DOHH2 (cell line): ENCODE measurements around the gene ERBB2.

Experiments used
- H3F3A ChIP-seq: fragments of 200-600 bp; sonication (generic), shearing (Covaris generic); 2 replicates; pipeline ENCODE4 v1.6.0; 2016; ENCODE audit warnings: antibody characterized with exemption, mild to moderate bottlenecking; ENCODE audit not compliant: control insufficient read depth, insufficient read depth
- H3K27ac ChIP-seq: fragments of 200-600 bp; sonication (generic); 2 replicates; pipeline ENCODE4 v1.5.1; 2014; ENCODE audit warnings: low read depth, mild to moderate bottlenecking, low read length, moderate library complexity
- H3K27me3 ChIP-seq: fragments of 200-600 bp; sonication (generic); 2 replicates; pipeline ENCODE4 v1.6.1; 2014; ENCODE audit warnings: mild to moderate bottlenecking, low read length, mixed read lengths; ENCODE audit not compliant: control insufficient read depth
- H3K36me3 ChIP-seq: fragments of 200-600 bp; sonication (generic); 2 replicates; pipeline ENCODE4 v1.6.1; 2014; ENCODE audit warnings: mild to moderate bottlenecking, low read length, moderate library complexity, mixed read lengths; ENCODE audit not compliant: control insufficient read depth
- H3K4me1 ChIP-seq: fragments of 200-600 bp; sonication (generic); 2 replicates; pipeline ENCODE4 v1.6.1; 2014; ENCODE audit warnings: mild to moderate bottlenecking, low read length, mixed read lengths; ENCODE audit not compliant: control insufficient read depth
- H3K4me2 ChIP-seq: fragments of 200-600 bp; sonication (generic); 2 replicates; pipeline ENCODE4 v1.6.0; 2014; ENCODE audit warnings: mild to moderate bottlenecking, low read length, moderate library complexity
- H3K4me3 ChIP-seq: fragments of 200-600 bp; sonication (generic); 2 replicates; pipeline ENCODE4 v1.5.1; 2014; ENCODE audit warnings: mild to moderate bottlenecking, low read length, mixed read lengths
- H3K79me2 ChIP-seq: fragments of 200-600 bp; sonication (generic); 2 replicates; pipeline ENCODE4 v1.6.1; 2014; ENCODE audit warnings: mild to moderate bottlenecking, low read length, mixed read lengths; ENCODE audit not compliant: control insufficient read depth
- H3K9me2 ChIP-seq: fragments of 200-600 bp; sonication (generic); replicated peaks from 2 replicates; pipeline ENCODE4 v1.6.1; 2014; ENCODE audit warnings: mild to moderate bottlenecking, low read length, mixed read lengths; ENCODE audit not compliant: control insufficient read depth
- H3K9me3 ChIP-seq: fragments of 200-600 bp; sonication (generic); 2 replicates; pipeline ENCODE4 v1.6.1; 2014; ENCODE audit warnings: antibody characterized with exemption, low read length, mixed read lengths; ENCODE audit not compliant: control insufficient read depth, insufficient read depth
- H4K20me1 ChIP-seq: fragments of 200-600 bp; sonication (generic); 2 replicates; pipeline ENCODE4 v1.6.0; 2014; ENCODE audit warnings: low read depth, mild to moderate bottlenecking, antibody characterized with exemption, low read length, moderate library complexity; ENCODE audit not compliant: control insufficient read depth, insufficient read depth
- CTCF ChIP-seq: fragments of 200-600 bp; sonication (generic); IDR thresholded peaks from one replicate; pipeline ENCODE4 v1.5.1; 2014; ENCODE audit warnings: antibody characterized with exemption, mild to moderate bottlenecking, low read depth, low read length; ENCODE audit not compliant: poor library complexity, severe bottlenecking
- EZH2phosphoT487 ChIP-seq: fragments of 200-600 bp; sonication (generic); IDR thresholded peaks from 2 replicates; pipeline ENCODE4 v1.6.1; 2017; ENCODE audit warnings: borderline replicate concordance, mild to moderate bottlenecking, antibody characterized with exemption, low read length, moderate library complexity, mixed read lengths

Gene ERBB2

DNA sequence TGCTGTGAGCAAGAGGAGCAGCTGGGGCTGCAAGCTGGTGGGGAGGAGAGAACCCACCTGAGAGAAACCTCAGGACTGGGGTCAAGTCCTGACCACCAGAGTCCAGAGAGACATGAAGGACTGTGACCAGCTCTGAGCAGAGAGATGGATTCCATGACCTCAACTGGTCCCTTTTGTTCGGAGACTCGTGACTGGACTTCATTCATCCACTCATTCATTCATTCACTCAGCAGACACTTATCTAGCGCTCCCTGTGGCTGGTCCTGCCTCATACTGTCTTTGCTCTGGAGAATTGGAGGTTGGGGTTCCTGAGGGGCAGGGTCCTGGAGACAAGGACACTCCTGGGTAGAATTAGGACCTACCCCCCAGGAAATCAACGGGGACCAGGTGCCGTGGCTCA lies 4.0 kb downstream of the ERBB2 start:
- no peak overlapping the region for H3K4me2 ChIP-seq
- H4K20me1 ChIP-seq: no peaks in the 10 kb centered on the region
- no peaks in the 10 kb centered on the region for H3K79me2 ChIP-seq
- no peaks in the 10 kb centered on the region for H3K9me3 ChIP-seq
- H3F3A ChIP-seq: 0 out of 2 replicates have a peak, but pooled peaks cover 2% of the 10 kb centered on the region
- H3K4me1 ChIP-seq: peaks cover 15% of the 10 kb centered on the region
- H3K36me3 ChIP-seq: no peaks in the 10 kb centered on the region
- H3K4me3 ChIP-seq: no peak overlapping the region
- no peak overlapping the region for H3K27ac ChIP-seq
- TF ChIP-seq CTCF: no peak
- TF ChIP-seq EZH2phosphoT487: no peak
- H3K27me3 ChIP-seq: peaks cover 19% of the 10 kb centered on the region
- H3K9me2 ChIP-seq: no peaks in the 10 kb centered on the region

DNA sequence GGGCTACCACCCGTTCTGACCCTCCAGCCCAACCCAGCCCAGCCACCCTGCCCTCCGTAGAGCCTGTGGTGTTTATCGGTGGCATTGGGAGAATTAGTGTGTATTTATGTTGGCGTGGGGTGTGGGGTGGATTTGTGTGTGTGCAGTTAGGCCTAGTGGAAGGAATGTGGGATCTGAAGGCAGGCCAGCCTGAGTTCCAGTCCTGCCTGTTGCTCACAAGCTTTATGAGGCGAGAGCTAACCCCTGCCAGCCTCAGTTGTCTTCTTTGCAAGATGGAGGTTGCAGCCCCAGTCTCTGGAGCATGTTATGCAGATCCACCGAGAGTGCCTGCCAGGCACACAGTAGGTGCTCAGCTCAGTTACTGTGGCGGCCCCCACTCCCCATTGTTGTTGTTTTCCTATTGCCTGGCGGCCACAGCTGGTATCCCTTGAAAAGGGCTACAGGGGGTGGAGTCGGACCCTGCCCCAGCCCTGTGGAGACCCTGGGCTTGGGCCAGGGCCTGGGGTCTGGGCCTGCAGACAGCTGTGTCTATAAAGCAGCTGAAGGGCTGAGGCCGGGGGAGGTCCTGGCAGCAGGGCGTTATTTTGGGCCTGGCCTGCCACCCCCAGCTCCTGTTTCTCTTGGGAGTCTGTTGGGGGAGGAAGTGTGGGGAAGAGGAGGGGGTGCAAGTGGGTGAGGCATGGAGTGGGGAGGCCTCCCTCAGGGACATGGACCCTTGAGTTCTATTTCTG lies 5.1 kb downstream of the ERBB2 start:
- Histone ChIP-seq H3K9me2 (no peaks in the 10 kb centered on the region), H3K4me2 (no peak overlapping the region), H3K4me3 (no peak overlapping the region), H3K9me3 (no peaks in the 10 kb centered on the region), H3K79me2 (no peaks in the 10 kb centered on the region), H3F3A (0 out of 2 replicates have a peak, but pooled peaks cover 2% of the 10 kb centered on the region), H3K27ac (no peak overlapping the region), H4K20me1 (no peaks in the 10 kb centered on the region), H3K4me1 (peaks cover 19% of the 10 kb centered on the region), H3K36me3 (no peaks in the 10 kb centered on the region), H3K27me3 (peaks cover 19% of the 10 kb centered on the region)
- no peak for TF ChIP-seq EZH2phosphoT487
- no peak for TF ChIP-seq CTCF

DNA sequence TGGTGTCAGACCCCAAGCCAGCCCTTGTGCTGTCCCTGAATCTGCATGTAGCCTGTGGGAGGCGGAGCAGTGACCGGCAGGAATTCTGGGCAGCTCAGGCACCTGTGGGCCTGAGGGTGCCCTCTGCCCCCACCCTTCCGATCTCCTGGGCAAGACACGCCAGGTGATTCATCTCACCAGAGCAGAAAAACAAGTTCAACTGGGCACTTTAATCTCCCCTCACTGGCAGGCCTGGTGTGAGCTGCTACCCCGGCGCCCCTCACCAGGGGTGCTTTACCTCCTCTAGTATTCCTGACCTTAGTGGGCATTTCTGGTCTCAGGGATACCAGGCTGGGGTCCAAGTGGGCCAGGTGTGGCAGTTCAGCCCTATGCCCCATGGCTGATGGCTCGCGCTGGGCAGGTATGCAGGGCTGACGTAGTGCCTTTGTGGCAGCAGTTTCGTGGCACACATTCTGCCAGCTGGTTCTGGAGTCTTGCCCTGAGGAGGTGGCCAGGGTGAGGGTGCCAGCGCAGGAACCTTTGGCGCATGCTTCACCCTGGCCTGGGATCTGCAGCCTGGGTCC lies 6.0 kb downstream of the ERBB2 start:
- Histone ChIP-seq H4K20me1 (no peaks in the 10 kb centered on the region), H3K27me3 (peaks cover 13% of the 10 kb centered on the region; the same call in 1 of the 2 replicates), H3K4me1 (peaks cover 19% of the 10 kb centered on the region), H3K9me3 (no peaks in the 10 kb centered on the region), H3K27ac (no peak overlapping the region), H3K79me2 (no peaks in the 10 kb centered on the region), H3K4me3 (no peak overlapping the region), H3K4me2 (no peak overlapping the region), H3K9me2 (no peaks in the 10 kb centered on the region), H3K36me3 (no peaks in the 10 kb centered on the region), H3F3A (0 out of 2 replicates have a peak, but pooled peaks cover 2% of the 10 kb centered on the region)
- TF ChIP-seq CTCF: no peak
- no peak for TF ChIP-seq EZH2phosphoT487
